GM10248 (cell line): ENCODE results near the gene TRAPPC8.
"Not testable (repeated sequence)": the region's sequence is repeated elsewhere in the genome, so short reads cannot be mapped to it uniquely, and the experiment has no call there.

Source experiments
- CTCF ChIA-PET: fragments of 300-600 bp; sonication (Branson Sonifier 250); formaldehyde crosslinking; extraction: SDS; loops from one replicate; lab custom pipeline; 2021; ENCODE audit warnings: antibody characterized with exemption; lab: Yijun Ruan, JAX
- POLR2A ChIA-PET: fragments of 350-650 bp; sonication (Branson Sonifier 250); formaldehyde crosslinking; extraction: SDS; loops from one replicate; lab custom pipeline; 2020; ENCODE audit warnings: antibody characterized with exemption; lab: Yijun Ruan, JAX
- DNase-seq: peaks from one replicate; pipeline ENCODE4 v3.0.0; 2012; ENCODE audit errors: extremely low spot score
- TF ChIP-seq, protein P1 (sequence below): IDR thresholded peaks from 2 replicates; pipeline ENCODE4 v1.5.1; 2012; ENCODE audit warnings: mild to moderate bottlenecking, low read depth; ENCODE audit errors: extremely low read depth, missing control alignments, control extremely low read depth

Gene TRAPPC8

GRCh38 chr18:31946305-31947046 is 3.5 kb upstream of the TRAPPC8 start:
- TF ChIP-seq, protein P1, sequence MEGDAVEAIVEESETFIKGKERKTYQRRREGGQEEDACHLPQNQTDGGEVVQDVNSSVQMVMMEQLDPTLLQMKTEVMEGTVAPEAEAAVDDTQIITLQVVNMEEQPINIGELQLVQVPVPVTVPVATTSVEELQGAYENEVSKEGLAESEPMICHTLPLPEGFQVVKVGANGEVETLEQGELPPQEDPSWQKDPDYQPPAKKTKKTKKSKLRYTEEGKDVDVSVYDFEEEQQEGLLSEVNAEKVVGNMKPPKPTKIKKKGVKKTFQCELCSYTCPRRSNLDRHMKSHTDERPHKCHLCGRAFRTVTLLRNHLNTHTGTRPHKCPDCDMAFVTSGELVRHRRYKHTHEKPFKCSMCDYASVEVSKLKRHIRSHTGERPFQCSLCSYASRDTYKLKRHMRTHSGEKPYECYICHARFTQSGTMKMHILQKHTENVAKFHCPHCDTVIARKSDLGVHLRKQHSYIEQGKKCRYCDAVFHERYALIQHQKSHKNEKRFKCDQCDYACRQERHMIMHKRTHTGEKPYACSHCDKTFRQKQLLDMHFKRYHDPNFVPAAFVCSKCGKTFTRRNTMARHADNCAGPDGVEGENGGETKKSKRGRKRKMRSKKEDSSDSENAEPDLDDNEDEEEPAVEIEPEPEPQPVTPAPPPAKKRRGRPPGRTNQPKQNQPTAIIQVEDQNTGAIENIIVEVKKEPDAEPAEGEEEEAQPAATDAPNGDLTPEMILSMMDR, result no peak
- POLR2A ChIA-PET, result no interaction called here
- no peak for DNase-seq
- CTCF ChIA-PET, result no interaction called here

DNA sequence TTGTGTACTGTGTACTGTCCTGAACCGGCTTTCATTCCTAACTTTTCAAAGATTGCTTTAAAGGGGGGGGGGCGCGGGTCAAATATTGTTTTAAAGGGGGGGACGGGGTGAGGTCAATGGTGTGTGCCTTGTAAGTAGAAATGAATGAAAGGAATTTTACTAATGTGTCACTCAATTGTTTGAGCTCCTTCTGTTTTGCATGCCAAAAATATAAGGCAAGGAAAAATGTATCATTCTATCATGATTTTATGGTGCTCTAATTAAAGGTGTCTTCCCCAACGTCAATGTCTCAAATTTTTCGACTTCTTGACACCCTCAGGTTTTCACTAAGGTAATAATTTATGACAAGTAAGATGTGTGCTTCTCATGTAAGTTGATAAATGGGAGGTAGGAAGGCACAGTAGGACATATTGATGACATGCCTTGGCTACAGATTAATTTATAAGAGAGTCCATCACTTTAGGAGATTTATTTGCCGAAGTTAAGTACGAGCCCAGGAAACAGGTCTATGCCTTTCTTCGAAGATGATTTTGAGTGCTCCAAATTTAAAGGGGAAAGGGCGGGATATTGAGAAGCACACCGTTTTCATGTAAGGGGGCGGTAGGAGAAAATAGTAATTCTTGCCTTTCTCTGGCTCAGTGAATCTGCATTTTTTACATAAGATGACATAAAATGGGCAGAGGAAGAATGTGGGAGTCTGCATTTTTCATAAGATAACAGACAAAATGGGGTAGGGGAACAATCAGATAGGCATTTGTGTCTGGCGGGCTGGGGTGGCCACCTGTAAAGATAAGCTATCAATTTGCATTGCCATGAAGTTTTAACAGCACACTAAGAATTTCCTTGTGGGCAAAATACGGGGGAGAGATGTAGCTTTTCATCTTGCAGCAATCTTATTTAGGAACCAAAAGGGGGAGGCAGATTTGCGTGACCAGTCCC is 1.2 kb upstream of the TRAPPC8 start:
- no peak for DNase-seq
- TF ChIP-seq, protein P1, result no peak
- POLR2A ChIA-PET, result interaction anchor here (1.3 to 2.4 kb wide), 2 partner anchors 75 to 285 kb away, joined by 4 to 9 read pairs; partner anchors contain the start of gene RNF125
- CTCF ChIA-PET, result interaction anchor here (1.5 to 1.9 kb wide), 2 partner anchors 12 to 128 kb away, joined by 6 read pairs; no protein-coding TSS in a partner anchor

GRCh38 chr18:31942291-31942998 is 483 bp downstream of the TRAPPC8 start:
- CTCF ChIA-PET, result interaction anchor here (1.4 to 1.9 kb wide), 4 partner anchors 14 to 220 kb away, joined by 4 to 9 read pairs (median 6); no protein-coding TSS in a partner anchor
- TF ChIP-seq, protein P1, result no peak
- DNase-seq, result peak; percentile 61
- POLR2A ChIA-PET, result interaction anchor here (0.6 to 2.4 kb wide), 6 partner anchors 23 to 429 kb away, joined by 4 to 9 read pairs (median 5); partner anchors contain the start of genes RNF125 and RNF138

- ChIA-PET CTCF (interaction anchor here (1.9 kb wide), 2 partner anchors 13 to 16 kb away, joined by 7 to 9 read pairs; no protein-coding TSS in a partner anchor), POLR2A (no interaction called here)
- no peak for DNase-seq
- TF ChIP-seq, protein P1, result no peak
Measured at GRCh38 chr18:31941010-31941809, 1.7 kb downstream of the TRAPPC8 start.

DNA sequence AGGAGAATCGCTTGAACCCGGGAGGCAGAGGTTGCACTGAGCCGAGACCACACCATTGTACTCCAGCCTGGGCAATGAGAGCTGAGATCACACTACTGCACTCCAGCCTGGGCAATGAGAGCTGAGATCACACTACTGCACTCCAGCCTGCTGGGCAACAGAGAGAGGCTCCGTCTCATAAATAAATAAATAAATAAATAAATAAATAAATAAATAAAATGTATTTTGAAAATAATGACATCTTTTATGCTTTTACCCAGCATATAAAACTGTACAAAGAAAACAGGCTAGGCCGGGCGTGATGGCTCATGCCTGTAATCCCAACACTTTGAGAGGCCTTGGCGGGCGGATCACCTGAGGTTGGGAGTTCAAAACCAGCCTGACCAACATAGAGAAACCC is 8.2 kb downstream of the TRAPPC8 start:
- POLR2A ChIA-PET, CTCF ChIA-PET: not testable (repeated sequence)

DNA sequence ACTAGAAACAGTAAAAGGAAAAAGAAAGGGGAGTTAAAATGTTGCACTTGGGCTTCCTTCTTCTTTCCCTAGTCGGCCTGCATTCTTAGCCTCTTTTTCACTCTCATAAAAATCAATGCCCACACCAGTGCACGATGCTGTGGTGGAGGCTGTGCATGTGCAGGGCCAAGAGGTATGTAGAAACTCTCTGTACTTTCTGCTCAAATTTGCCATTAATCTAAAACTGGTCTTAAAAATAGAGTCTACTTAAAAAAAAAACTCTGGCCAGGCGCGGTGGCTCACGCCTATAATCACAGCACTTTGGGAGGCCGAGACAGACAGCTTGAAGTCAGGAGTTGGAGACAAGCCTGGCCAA is 11.1 kb downstream of the TRAPPC8 start:
- POLR2A ChIA-PET, result no interaction called here

More for the DNA sequence above, 8.2 kb downstream of the TRAPPC8 start:
- not testable (repeated sequence) for DNase-seq

More for the DNA sequence above, 11.1 kb downstream of the TRAPPC8 start:
- CTCF ChIA-PET, result no interaction called here
- no peak for DNase-seq
- TF ChIP-seq, protein P1, result no peak
